HepG2 (cell line): Measurements from ENCODE around the gene SLC7A8. TPM values are rescaled to one million over a fixed set of nuclear protein-coding genes. Genes with fewer than 3 reads are reported as not detected.
A peak's percentile ranks its signal among the peaks of the same experiment; 100 is the strongest.

Source experiments
- BCL3 ChIP-seq: sonication (generic); formaldehyde crosslinking; IDR thresholded peaks from 2 replicates; pipeline ENCODE4 v1.5.1; 2020; ENCODE audit warnings: mild to moderate bottlenecking, missing genetic modification reagents, moderate library complexity
- DZIP1 ChIP-seq: sonication (generic); formaldehyde crosslinking; IDR thresholded peaks from 2 replicates; pipeline ENCODE4 v1.5.0; 2020; ENCODE audit warnings: mild to moderate bottlenecking, missing genetic modification reagents
- MAZ ChIP-seq, 2 experiments: sonication (generic) in 1 of 2; formaldehyde crosslinking in 1 of 2; IDR thresholded peaks; 2 replicates each; pipeline versions ENCODE4 v1.5.0 to v1.6.1; 2012 to 2020; ENCODE audit warnings: low read depth in 2 of 2, mild to moderate bottlenecking in 2 of 2, borderline replicate concordance in 1 of 2, improper control_type of control experiment in 1 of 2, low read length in 1 of 2, missing genetic modification reagents in 1 of 2, moderate library complexity in 1 of 2
- TAF15 ChIP-seq: fragments of 200-400 bp; formaldehyde crosslinking; IDR thresholded peaks from one replicate; pipeline ENCODE4 v1.6.1; 2018; ENCODE audit warnings: mild to moderate bottlenecking, low read depth, low read length; ENCODE audit not compliant: poor library complexity, severe bottlenecking
- ZMYM2 ChIP-seq: sonication (generic); formaldehyde crosslinking; IDR thresholded peaks from 2 replicates; pipeline ENCODE4 v1.8.0; 2022; ENCODE audit warnings: mild to moderate bottlenecking, missing genetic modification reagents
- ZMYM3 ChIP-seq: sonication (generic); formaldehyde crosslinking; IDR thresholded peaks from 2 replicates; pipeline ENCODE4 v1.5.1; 2020; ENCODE audit warnings: mild to moderate bottlenecking, missing genetic modification reagents
- ZNF101 ChIP-seq: sonication (generic); formaldehyde crosslinking; IDR thresholded peaks from 2 replicates; pipeline ENCODE4 v1.4.0; 2020; ENCODE audit warnings: mild to moderate bottlenecking, low read depth, missing genetic modification reagents, borderline replicate concordance
- ZNF260 ChIP-seq: sonication (generic); formaldehyde crosslinking; IDR thresholded peaks from 2 replicates; pipeline ENCODE4 v1.4.0; 2020; ENCODE audit warnings: missing genetic modification reagents, low read depth, mild to moderate bottlenecking, borderline replicate concordance
- ZNF263 ChIP-seq: sonication (generic); formaldehyde crosslinking; IDR thresholded peaks from 2 replicates; pipeline ENCODE4 v1.4.0; 2020; ENCODE audit warnings: missing genetic modification reagents
- ZNF614 ChIP-seq: IDR thresholded peaks from 2 replicates; pipeline ENCODE4 v1.6.1; 2018; ENCODE audit warnings: missing biosample characterization, missing genetic modification reagents, inconsistent platforms, borderline replicate concordance
- ZNF616 ChIP-seq: sonication (generic); formaldehyde crosslinking; IDR thresholded peaks from 2 replicates; pipeline ENCODE4 v1.5.0; 2020; ENCODE audit warnings: low read depth, mild to moderate bottlenecking, missing genetic modification reagents
- ZNF768 ChIP-seq: sonication (generic); formaldehyde crosslinking; IDR thresholded peaks from 2 replicates; pipeline ENCODE4 v1.4.0; 2020; ENCODE audit warnings: missing genetic modification reagents
- ZSCAN25 ChIP-seq: sonication (generic); formaldehyde crosslinking; IDR thresholded peaks from 2 replicates; pipeline ENCODE4 v1.8.0; 2022; ENCODE audit warnings: mild to moderate bottlenecking, missing genetic modification reagents
- ZUFSP ChIP-seq: sonication (generic); formaldehyde crosslinking; IDR thresholded peaks from 2 replicates; pipeline ENCODE4 v1.9.0; 2021; ENCODE audit warnings: missing genetic modification reagents, mild to moderate bottlenecking, borderline replicate concordance
- polyA plus RNA-seq, 8 experiments: library from polyadenylated mRNA; depleted of rRNA in 3 of 8; stranded (reverse) in 7 of 8; unstranded in 1 of 8; fragments of >200 nt; fragmentation: Illumina TruSeq in 4 of 8; extraction: Trizol in 4 of 8; gene quantifications; 2 replicates each; pipeline versions ENCODE4 v1.2.1 to v1.2.3, GENCODE V29; 2011 to 2016; ENCODE audit warnings: low read depth in 4 of 8, missing spikeins in 1 of 8, mixed read lengths in 1 of 8; ENCODE audit not compliant: insufficient read depth in 1 of 8
- total RNA-seq, 5 experiments: library from RNA; depleted of rRNA; stranded (reverse); fragments of >200 nt; fragmentation: Illumina TruSeq; extraction: Trizol; gene quantifications; 2 replicates each; pipeline ENCODE4 v1.2.3, GENCODE V29; 2016; ENCODE audit warnings: low read depth in 1 of 5

SLC7A8 gene
- total and polyA plus RNA-seq, 2 of the 13 experiments (the other 11 are each of a cell fraction or from before 2014, with no cell fraction given) = 0.25 TPM; not detected in 1

GRCh38 chr14:23118506-23119362 lies 64.7 kb downstream of the SLC7A8 start, which contains the start of gene CEBPE (continued):
- TF ChIP-seq TAF15 (peak; percentile 65), ZNF614 (no peak), DZIP1 (CRISPR knock-in tag) (peak; percentile 19; the same call in 1 of the 2 replicates), ZUFSP (CRISPR knock-in tag) (no peak), ZMYM2 (no peak), ZNF260 (CRISPR knock-in tag) (no peak), ZNF263 (CRISPR knock-in tag) (peak; percentile 73), ZNF101 (no peak), ZSCAN25 (CRISPR knock-in tag) (no peak), ZNF768 (CRISPR knock-in tag) (peak; percentile 67), ZNF616 (no peak), ZMYM3 (CRISPR knock-in tag) (no peak), MAZ (IDR thresholded peaks at IDR 0.05; ENCODE audit: borderline replicate concordance, low read depth, low read length) (0 out of 2 replicates have a peak, but pooled peaks have one; percentile 24), MAZ (CRISPR knock-in tag; IDR thresholded peaks at IDR 0.05; ENCODE audit: low read depth) (no peak), BCL3 (peak; percentile 72; the same call in 1 of the 2 replicates)
- TF ChIP-seq, all 625 proteins: peak for 45
